ENCODE results near the gene SLC4A8.

SLC4A8 gene

DNA sequence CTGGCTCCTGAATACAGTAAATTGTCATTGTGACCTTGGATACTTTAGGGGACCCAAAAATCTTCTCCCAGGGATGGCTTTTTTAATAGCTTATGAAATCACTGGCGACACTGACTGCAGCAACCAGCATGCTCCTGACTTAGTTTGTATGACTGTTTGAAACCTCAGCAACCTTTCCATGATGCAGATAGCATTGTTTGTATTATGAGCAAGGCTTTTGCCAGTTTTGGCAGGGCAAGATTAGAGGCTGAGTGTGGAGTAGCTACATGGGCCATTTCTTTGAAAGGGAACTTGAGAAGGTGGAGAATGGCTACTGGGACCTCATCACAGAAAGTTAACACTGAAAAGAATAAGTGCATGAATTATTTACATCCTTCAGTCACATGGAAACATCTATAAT lies 50.9 kb downstream of the SLC4A8 start:
- TF ChIP-seq MYC (IDR thresholded peaks at IDR 0.05; ENCODE audit: low read depth, low read length), result no peak
- no peak for TF ChIP-seq POLR2A (IDR thresholded peaks at IDR 0.05; ENCODE audit: extremely low read depth, insufficient read length)
- no peak for TF ChIP-seq MAX (IDR thresholded peaks at IDR 0.05; ENCODE audit: low read depth, low read length)
- TF ChIP-seq CTCF (IDR thresholded peaks at IDR 0.05; ENCODE audit: low read depth, low read length), result no peak
- no peak overlapping the region for H3K4me3 ChIP-seq (ENCODE audit: low read depth, low read length)
- DNase-seq (ENCODE audit: low read depth), result no peak

DNA sequence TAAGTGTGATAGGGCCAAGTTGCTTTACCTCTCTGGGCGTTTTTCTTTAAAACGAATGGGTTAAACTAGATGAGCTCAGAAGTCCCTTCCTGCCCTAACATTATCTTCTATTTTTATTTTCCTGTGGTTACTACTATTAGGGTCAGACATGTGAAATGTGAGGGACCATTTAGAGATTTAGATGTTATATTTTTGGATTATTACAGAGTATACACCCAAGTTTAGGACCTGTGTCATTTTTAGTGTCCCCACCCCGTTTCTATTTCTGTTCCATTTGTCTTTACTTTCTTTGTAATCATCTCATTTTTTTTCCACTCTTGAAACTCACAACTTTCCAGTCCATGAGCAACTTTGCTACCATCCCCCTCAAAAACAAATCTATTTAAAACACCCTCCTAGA lies 56.3 kb downstream of the SLC4A8 start:
- no peak for TF ChIP-seq MAX (IDR thresholded peaks at IDR 0.05; ENCODE audit: low read depth, low read length)
- no peak for TF ChIP-seq POLR2A (IDR thresholded peaks at IDR 0.05; ENCODE audit: extremely low read depth, insufficient read length)
- no peak for TF ChIP-seq CTCF (IDR thresholded peaks at IDR 0.05; ENCODE audit: low read depth, low read length)
- no peak for TF ChIP-seq MYC (IDR thresholded peaks at IDR 0.05; ENCODE audit: low read depth, low read length)
- H3K4me3 ChIP-seq (ENCODE audit: low read depth, low read length), result no peak overlapping the region
- no peak for DNase-seq (ENCODE audit: low read depth)

- no peak for DNase-seq (ENCODE audit: low read depth)
- no peak overlapping the region for H3K4me3 ChIP-seq (ENCODE audit: low read depth, low read length)
- no peak for TF ChIP-seq MAX (IDR thresholded peaks at IDR 0.05; ENCODE audit: low read depth, low read length)
- no peak for TF ChIP-seq CTCF (IDR thresholded peaks at IDR 0.05; ENCODE audit: low read depth, low read length)
- TF ChIP-seq MYC (IDR thresholded peaks at IDR 0.05; ENCODE audit: low read depth, low read length), result no peak
- no peak for TF ChIP-seq POLR2A (IDR thresholded peaks at IDR 0.05; ENCODE audit: extremely low read depth, insufficient read length)
These were observed 58.5 kb downstream of the SLC4A8 start for GRCh38 chr12:51482929-51483697.

DNA sequence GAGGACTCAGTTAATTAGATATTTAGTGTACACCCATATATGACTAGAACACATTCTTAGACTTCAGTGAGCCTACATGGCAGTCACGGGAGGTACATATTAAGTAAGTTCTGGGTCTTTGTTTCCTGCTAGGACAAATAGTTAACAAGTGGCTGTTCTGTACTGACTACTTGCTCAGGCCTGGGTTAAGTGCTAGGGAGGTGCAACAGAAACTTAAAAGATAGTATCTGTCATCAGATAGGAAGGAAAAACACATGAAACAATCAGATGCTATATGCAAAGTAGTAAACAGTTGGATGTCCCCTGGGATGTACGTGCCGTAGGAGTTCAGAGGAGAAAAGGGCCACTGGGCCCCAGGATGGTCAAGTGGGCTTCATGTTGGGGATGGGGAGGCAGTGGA lies 59.5 kb downstream of the SLC4A8 start:
- DNase-seq (ENCODE audit: low read depth), result no peak
- TF ChIP-seq MAX (IDR thresholded peaks at IDR 0.05; ENCODE audit: low read depth, low read length) (no peak), CTCF (IDR thresholded peaks at IDR 0.05; ENCODE audit: low read depth, low read length) (no peak), POLR2A (IDR thresholded peaks at IDR 0.05; ENCODE audit: extremely low read depth, insufficient read length) (no peak), MYC (IDR thresholded peaks at IDR 0.05; ENCODE audit: low read depth, low read length) (no peak)
- no peak overlapping the region for H3K4me3 ChIP-seq (ENCODE audit: low read depth, low read length)

GRCh38 chr12:51488281-51488680 lies 63.6 kb downstream of the SLC4A8 start:
- TF ChIP-seq CTCF (IDR thresholded peaks at IDR 0.05; ENCODE audit: low read depth, low read length), result no peak
- TF ChIP-seq MAX (IDR thresholded peaks at IDR 0.05; ENCODE audit: low read depth, low read length), result no peak
- TF ChIP-seq POLR2A (IDR thresholded peaks at IDR 0.05; ENCODE audit: extremely low read depth, insufficient read length), result no peak
- TF ChIP-seq MYC (IDR thresholded peaks at IDR 0.05; ENCODE audit: low read depth, low read length), result no peak
- DNase-seq (ENCODE audit: low read depth), result no peak
- no peak overlapping the region for H3K4me3 ChIP-seq (ENCODE audit: low read depth, low read length)

Data from NB4 (cell line).